GM12875 (cell line): ENCODE results near the gene SVIL.

ENCODE experiments used
- H3K4me3 ChIP-seq: one replicate; pipeline ENCODE4 v1.5.1; 2011; ENCODE audit warnings: low read depth, low read length, control low read depth
- TF ChIP-seq, protein P1 (sequence below): IDR thresholded peaks from 2 replicates; pipeline ENCODE4 v1.5.1; 2011; ENCODE audit warnings: low read depth, mild to moderate bottlenecking, control low read depth, inconsistent platforms, low read length, moderate library complexity, borderline replicate concordance; ENCODE audit not compliant: insufficient read depth

The SVIL gene

DNA sequence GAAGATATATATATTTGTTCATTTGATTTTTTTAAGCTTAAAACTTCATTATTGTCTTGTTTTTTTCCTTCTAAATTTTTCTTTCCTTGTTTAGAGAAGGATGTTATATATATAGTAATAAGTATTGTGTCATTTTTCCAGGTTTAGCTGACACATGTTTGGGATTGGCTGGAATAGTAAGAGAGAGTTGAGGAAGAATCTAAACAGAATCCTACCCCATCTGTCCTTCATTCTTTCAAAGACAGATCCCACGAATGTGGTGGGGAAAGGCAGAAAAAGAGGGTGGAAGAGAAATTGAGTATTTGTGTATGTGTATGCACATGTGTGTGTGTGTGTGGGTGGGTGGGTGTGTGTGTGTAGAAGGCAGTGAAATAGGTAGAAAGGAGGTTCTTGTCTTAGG is 132.4 kb downstream of the SVIL start:
- H3K4me3 ChIP-seq, result no peak overlapping the region
- TF ChIP-seq, protein P1, sequence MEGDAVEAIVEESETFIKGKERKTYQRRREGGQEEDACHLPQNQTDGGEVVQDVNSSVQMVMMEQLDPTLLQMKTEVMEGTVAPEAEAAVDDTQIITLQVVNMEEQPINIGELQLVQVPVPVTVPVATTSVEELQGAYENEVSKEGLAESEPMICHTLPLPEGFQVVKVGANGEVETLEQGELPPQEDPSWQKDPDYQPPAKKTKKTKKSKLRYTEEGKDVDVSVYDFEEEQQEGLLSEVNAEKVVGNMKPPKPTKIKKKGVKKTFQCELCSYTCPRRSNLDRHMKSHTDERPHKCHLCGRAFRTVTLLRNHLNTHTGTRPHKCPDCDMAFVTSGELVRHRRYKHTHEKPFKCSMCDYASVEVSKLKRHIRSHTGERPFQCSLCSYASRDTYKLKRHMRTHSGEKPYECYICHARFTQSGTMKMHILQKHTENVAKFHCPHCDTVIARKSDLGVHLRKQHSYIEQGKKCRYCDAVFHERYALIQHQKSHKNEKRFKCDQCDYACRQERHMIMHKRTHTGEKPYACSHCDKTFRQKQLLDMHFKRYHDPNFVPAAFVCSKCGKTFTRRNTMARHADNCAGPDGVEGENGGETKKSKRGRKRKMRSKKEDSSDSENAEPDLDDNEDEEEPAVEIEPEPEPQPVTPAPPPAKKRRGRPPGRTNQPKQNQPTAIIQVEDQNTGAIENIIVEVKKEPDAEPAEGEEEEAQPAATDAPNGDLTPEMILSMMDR, result no peak

DNA sequence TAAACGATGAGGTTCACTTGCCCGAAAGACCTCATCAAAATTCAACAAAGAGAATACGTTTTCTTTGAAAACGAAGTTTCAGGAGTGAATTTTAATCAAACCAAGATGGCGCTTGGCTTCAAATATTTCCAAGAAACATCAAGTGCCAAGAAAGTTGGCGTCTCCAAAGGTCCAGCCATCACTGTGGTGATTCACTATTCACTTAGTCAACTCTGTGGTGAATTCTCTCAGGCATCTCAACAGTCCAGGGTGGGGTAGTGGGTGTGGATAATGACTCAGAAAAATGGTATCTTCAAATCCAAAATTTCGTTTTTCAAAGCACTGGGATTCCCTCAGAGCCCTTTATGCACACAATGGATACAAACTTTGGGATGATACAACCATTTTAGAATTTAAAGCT is 133.1 kb downstream of the SVIL start:
- TF ChIP-seq, protein P1, result no peak
- no peak overlapping the region for H3K4me3 ChIP-seq

DNA sequence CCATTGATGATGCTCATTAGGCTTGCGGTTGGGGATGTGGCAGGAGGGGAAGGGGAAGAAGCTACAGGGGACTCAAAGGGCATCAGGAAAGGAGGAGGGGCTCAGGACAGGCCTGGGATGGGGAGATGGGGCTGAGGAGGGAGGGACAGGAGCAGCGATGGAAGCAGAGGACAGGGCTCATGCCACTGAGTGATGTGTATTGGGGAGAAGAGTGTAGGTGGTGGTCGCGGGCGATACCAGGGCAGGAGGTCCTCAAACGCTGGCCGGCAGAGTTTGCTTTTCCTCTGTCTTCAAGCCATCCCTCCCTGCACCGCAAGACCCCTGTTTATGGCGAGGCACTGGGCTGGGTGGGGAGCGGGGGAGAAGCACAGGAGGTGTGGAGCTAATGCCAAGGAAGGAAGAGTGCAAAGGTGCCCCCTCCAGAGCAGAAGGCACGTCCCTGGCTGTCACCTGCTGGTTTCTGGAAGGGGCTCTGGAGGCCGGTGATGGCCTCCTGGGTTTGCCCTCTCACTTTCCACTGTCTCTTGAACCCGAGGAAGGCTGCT is 134.7 kb downstream of the SVIL start:
- TF ChIP-seq, protein P1, result no peak
- H3K4me3 ChIP-seq, result no peak overlapping the region

DNA sequence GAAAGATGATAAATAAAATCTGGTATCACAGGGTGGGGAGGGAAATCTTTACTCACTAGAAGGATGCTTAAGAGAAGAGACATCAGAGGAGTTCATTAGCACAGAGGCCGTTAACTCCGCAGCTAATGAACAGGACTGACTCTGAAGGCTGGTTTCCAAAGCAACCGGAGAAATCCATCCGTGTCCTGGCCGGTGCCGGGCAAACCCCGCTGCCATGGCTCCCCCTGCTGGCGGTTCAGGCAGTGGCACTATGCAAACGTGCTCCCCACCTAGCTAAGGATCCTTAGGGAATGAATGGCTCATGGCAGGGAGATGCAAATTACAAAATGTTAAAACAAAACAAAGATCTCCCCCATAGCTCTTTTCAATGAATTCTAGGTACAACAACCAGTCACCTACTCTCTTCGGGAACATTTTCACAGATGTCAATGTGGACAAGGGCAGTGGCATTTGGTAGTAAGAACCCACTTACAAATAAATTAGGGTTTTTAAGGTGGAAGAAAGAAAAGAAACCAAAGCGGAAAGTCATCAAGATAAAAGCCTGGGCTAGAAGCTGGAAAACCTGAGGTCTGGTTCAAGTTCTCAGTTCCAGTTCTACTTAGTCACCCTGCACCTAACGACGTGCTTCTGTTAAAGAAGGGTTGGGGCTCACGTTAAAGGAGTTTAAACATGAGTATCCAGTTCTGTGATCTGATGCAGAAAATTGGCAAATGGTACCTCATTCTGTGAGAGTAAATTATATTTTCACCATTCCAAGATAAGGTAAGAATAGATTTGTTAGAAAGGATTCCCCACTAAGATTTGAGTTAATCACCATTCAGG is 138.2 kb downstream of the SVIL start:
- no peak overlapping the region for H3K4me3 ChIP-seq
- TF ChIP-seq, protein P1, result peak; percentile 92

DNA sequence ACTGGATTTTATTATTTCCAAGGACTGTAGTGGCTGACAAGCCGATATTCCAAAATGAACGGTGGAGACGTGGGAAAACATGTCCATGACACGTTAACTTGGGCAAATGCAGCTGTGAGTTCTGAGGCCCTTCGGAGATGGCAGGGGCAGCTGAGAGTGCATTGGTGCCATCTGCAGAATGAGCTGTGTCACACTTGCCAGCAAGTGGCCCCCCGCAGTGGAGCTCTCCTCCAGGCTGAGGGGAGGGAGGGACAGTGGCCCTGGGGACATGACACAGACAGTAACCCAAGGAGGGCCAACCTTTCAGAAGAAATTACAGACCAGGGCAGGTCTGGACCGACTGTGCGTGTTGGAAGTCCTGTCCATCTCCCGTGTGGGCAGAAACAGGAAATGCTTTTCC is 139.4 kb downstream of the SVIL start:
- TF ChIP-seq, protein P1, result no peak
- no peak overlapping the region for H3K4me3 ChIP-seq

DNA sequence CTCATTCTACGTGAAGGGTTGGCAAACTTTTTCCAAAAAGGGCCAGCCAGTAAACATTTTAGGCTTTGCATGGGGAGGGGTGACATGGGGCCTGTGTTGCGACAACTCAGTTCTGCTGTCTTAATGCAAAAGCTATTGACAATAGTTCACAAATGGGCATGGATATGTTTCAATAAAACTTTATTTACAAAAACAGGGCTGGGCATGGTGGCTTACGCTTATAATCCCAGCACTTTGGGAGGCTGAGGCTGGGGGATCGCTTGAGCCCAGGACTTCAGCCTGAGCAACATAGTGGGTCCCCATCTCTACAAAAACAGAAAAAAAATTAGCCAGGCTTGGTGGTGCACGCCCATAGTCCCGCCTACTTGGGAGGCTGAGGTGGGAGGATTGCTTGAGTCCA is 141.1 kb downstream of the SVIL start:
- no peak overlapping the region for H3K4me3 ChIP-seq
- TF ChIP-seq, protein P1, result no peak

DNA sequence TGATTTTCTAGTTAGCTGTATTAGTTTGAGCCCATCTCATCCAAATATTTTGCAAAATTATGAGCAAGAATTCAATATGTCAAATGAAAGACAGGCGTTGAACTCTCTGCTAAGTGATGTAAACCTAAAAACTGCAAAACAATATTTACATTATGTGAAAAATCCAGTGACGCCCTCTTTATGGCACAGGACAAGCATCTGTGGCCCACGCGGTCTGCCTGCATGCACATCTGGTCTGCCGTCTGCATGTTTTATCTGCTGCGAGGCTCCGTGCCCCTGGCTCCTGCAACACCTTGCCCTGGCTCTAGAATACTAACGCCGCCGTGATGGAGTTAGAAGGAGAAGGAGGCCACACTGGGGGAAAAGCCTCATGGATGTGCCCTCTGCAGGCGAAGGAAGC is 142.0 kb downstream of the SVIL start:
- H3K4me3 ChIP-seq, result no peak overlapping the region
- TF ChIP-seq, protein P1, result no peak
